ENCODE measurements around the gene MARCHF3. TPM values are rescaled to one million over a fixed set of nuclear protein-coding genes. Genes with fewer than 3 reads are reported as not detected.

Gene MARCHF3
- total RNA-seq, 6 experiments from 2014 or later = 0.33 to 4.3 (median 0.77) TPM

- ATAC-seq = no peak
- no peak for DNase-seq
- Histone ChIP-seq H3K4me1 (no peaks in the 10 kb centered on the region), H3K4me3 (no peak overlapping the region), H3K27ac (no peak overlapping the region), H3K27me3 (no peaks in the 10 kb centered on the region), H3K9me3 (no peaks in the 10 kb centered on the region), H3K36me3 (no peaks in the 10 kb centered on the region)
- 52% methylated on average over 4 of the region's 4 CpGs for WGBS (ENCODE audit: insufficient coverage, low coverage, low lambda C conversion rate, missing lambda C conversion rate)
- intact Hi-C loops (cut with DNase I) = no loop called here
- TF ChIP-seq, protein P1, sequence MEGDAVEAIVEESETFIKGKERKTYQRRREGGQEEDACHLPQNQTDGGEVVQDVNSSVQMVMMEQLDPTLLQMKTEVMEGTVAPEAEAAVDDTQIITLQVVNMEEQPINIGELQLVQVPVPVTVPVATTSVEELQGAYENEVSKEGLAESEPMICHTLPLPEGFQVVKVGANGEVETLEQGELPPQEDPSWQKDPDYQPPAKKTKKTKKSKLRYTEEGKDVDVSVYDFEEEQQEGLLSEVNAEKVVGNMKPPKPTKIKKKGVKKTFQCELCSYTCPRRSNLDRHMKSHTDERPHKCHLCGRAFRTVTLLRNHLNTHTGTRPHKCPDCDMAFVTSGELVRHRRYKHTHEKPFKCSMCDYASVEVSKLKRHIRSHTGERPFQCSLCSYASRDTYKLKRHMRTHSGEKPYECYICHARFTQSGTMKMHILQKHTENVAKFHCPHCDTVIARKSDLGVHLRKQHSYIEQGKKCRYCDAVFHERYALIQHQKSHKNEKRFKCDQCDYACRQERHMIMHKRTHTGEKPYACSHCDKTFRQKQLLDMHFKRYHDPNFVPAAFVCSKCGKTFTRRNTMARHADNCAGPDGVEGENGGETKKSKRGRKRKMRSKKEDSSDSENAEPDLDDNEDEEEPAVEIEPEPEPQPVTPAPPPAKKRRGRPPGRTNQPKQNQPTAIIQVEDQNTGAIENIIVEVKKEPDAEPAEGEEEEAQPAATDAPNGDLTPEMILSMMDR (IDR thresholded peaks at IDR 0.05) = no peak
Observed at GRCh38 chr5:127015716-127016115, 14.6 kb downstream of the MARCHF3 start.

- intact Hi-C loops (cut with DNase I) = no loop called here
- DNase-seq = no peak
- WGBS (ENCODE audit: insufficient coverage, low coverage, low lambda C conversion rate, missing lambda C conversion rate) = 86% methylated on average over 1 of the region's 1 CpG
- no peaks in the 10 kb centered on the region for H3K4me1 ChIP-seq
- H3K36me3 ChIP-seq = no peaks in the 10 kb centered on the region
- TF ChIP-seq, protein P1 (IDR thresholded peaks at IDR 0.05) = no peak
- TF ChIP-seq POLR2A (IDR thresholded peaks at IDR 0.05) = no peak
- H3K27ac ChIP-seq = no peak overlapping the region
- H3K27me3 ChIP-seq = no peaks in the 10 kb centered on the region
- no peaks in the 10 kb centered on the region for H3K9me3 ChIP-seq
- no peak for ATAC-seq
- H3K4me3 ChIP-seq = no peak overlapping the region
Observed at GRCh38 chr5:127014573-127014972, 15.8 kb downstream of the MARCHF3 start.

DNA sequence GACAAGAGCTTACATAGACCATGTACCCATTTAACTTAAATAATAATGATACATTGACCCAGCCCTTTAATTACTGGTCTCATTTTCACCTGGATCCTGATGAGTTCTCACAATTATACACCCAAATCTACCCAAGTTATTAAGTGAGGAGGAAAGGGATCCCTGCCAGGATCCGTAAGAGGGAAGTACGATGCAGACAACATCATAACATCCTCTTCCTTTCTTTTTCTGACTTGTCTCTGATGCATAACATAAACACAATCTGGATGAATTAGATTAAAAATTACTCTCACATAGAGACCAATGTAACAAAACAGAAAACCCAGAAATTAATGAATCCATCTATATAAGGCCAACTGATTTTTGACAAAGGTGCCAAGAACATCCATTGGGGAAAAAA lies 17.0 kb downstream of the MARCHF3 start:
- Histone ChIP-seq H3K27ac (no peak overlapping the region), H3K9me3 (no peaks in the 10 kb centered on the region), H3K36me3 (no peaks in the 10 kb centered on the region), H3K4me3 (no peak overlapping the region), H3K4me1 (no peaks in the 10 kb centered on the region), H3K27me3 (no peaks in the 10 kb centered on the region)
- intact Hi-C loops (cut with DNase I) = no loop called here
- 56% methylated on average over 2 of the region's 2 CpGs for WGBS (ENCODE audit: insufficient coverage, low coverage, low lambda C conversion rate, missing lambda C conversion rate)
- no peak for TF ChIP-seq POLR2A (IDR thresholded peaks at IDR 0.05)
- TF ChIP-seq, protein P1 (IDR thresholded peaks at IDR 0.05) = no peak
- peak in 1 of 4 donors; percentile 30 for ATAC-seq
- DNase-seq = no peak

DNA sequence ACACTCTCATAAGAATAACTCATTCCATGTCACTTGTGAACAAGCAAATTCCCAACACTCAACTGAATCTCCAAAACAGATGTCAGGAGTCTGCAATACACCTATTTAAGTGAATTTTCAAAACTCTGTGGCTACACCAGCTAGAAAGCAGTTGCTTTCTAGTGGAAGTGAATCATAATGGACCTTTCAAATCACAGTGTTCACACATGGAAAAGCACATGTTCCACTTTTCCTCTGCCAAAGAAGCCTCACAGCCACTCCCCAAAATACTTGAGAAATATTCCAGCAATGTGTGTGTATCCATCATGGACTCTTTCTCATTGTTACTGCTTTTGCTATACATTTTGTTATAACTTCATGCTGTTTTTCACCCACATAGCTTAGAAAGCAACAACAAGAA lies 17.4 kb downstream of the MARCHF3 start:
- DNase-seq (no peak), ATAC-seq (no peak)
- no peaks in the 10 kb centered on the region for H3K27me3 ChIP-seq
- no peak overlapping the region for H3K27ac ChIP-seq
- intact Hi-C loops (cut with DNase I) = no loop called here
- no peaks in the 10 kb centered on the region for H3K4me1 ChIP-seq
- no peaks in the 10 kb centered on the region for H3K36me3 ChIP-seq
- H3K4me3 ChIP-seq = no peak overlapping the region
- TF ChIP-seq, protein P1 (IDR thresholded peaks at IDR 0.05) = no peak
- no peaks in the 10 kb centered on the region for H3K9me3 ChIP-seq

- WGBS (ENCODE audit: insufficient coverage, low coverage, low lambda C conversion rate, missing lambda C conversion rate) = 63% methylated on average over 2 of the region's 2 CpGs
- no peak for TF ChIP-seq POLR2A (IDR thresholded peaks at IDR 0.05)
- TF ChIP-seq, protein P1 (IDR thresholded peaks at IDR 0.05) = no peak
Observed at GRCh38 chr5:127011961-127012644, 18.3 kb downstream of the MARCHF3 start.

More at GRCh38 chr5:127011961-127012644, 18.3 kb downstream of the MARCHF3 start:
- H3K4me3 ChIP-seq = no peak overlapping the region
- no peaks in the 10 kb centered on the region for H3K36me3 ChIP-seq
- no peaks in the 10 kb centered on the region for H3K27me3 ChIP-seq
- no peak for ATAC-seq
- no peaks in the 10 kb centered on the region for H3K4me1 ChIP-seq
- intact Hi-C loops (cut with DNase I) = no loop called here
- no peak overlapping the region for H3K27ac ChIP-seq
- no peak for DNase-seq
- H3K9me3 ChIP-seq = no peaks in the 10 kb centered on the region

Data from right lobe of liver (tissue), 6 donors.